DND-41 (cell line): ENCODE measurements around the gene HDAC4.
A peak's percentile ranks its signal among the peaks of the same experiment; 100 is the strongest.

Source experiments
- ATAC-seq: fragments of 200-7000 bp; cut with Tn5 transposase; 3 replicates; pipeline ENCODE4 v1.9.1; 2021; ENCODE audit warnings: low read depth; ENCODE audit not compliant: insufficient read depth
- DNase-seq: peaks from one replicate; pipeline ENCODE4 v3.0.0-alpha.2; 2020
- H2AFZ ChIP-seq: 2 replicates; pipeline ENCODE4 v1.6.0; 2012; ENCODE audit warnings: low read depth, low read length
- H3K27ac ChIP-seq: 2 replicates; pipeline ENCODE4 v1.5.1; 2012; ENCODE audit warnings: low read length, inconsistent platforms
- H3K27me3 ChIP-seq: fragments of 200-600 bp; sonication (generic); 2 replicates; pipeline ENCODE4 v1.6.0; 2012; ENCODE audit warnings: low read length, mild to moderate bottlenecking, inconsistent platforms; ENCODE audit not compliant: insufficient read depth, poor library complexity
- H3K36me3 ChIP-seq: 2 replicates; pipeline ENCODE4 v1.5.1; 2012; ENCODE audit warnings: low read length, inconsistent platforms; ENCODE audit not compliant: insufficient read depth
- H3K4me1 ChIP-seq: 2 replicates; pipeline ENCODE4 v1.5.1; 2012; ENCODE audit warnings: mild to moderate bottlenecking, low read length; ENCODE audit not compliant: insufficient read depth
- H3K4me2 ChIP-seq: 2 replicates; pipeline ENCODE4 v1.6.0; 2012; ENCODE audit warnings: mild to moderate bottlenecking, moderate library complexity, low read length, inconsistent platforms; ENCODE audit not compliant: insufficient read depth
- H3K4me3 ChIP-seq, 2 experiments: fragments of 200-600 bp in 1 of 2; shearing (Covaris generic) in 1 of 2; 2 replicates each; pipeline ENCODE4 v1.5.1; 2012 to 2016; ENCODE audit warnings: inconsistent platforms in 2 of 2, low read length in 2 of 2, mild to moderate bottlenecking in 2 of 2, low read depth in 1 of 2, moderate library complexity in 1 of 2
- H3K79me2 ChIP-seq: 2 replicates; pipeline ENCODE4 v1.6.0; 2012; ENCODE audit warnings: low read length, inconsistent platforms; ENCODE audit not compliant: insufficient read depth
- H3K9ac ChIP-seq: 2 replicates; pipeline ENCODE4 v1.6.0; 2012; ENCODE audit warnings: low read depth, mild to moderate bottlenecking, inconsistent platforms, low read length, moderate library complexity
- H3K9me3 ChIP-seq: 2 replicates; pipeline ENCODE4 v1.5.1; 2012; ENCODE audit warnings: low read length, moderate library complexity, mild to moderate bottlenecking, inconsistent platforms; ENCODE audit not compliant: insufficient read depth, severe bottlenecking
- H4K20me1 ChIP-seq: 2 replicates; pipeline ENCODE4 v1.6.0; 2012; ENCODE audit warnings: low read length; ENCODE audit not compliant: insufficient read depth
- CTCF ChIP-seq: IDR thresholded peaks from 2 replicates; pipeline ENCODE4 v1.5.1; 2012; ENCODE audit warnings: borderline replicate concordance, low read length, moderate library complexity, mild to moderate bottlenecking; ENCODE audit not compliant: poor library complexity, severe bottlenecking; ENCODE audit errors: extremely low read depth
- EZH2 ChIP-seq: IDR thresholded peaks from 3 replicates; pipeline ENCODE4 v1.6.1; 2012; ENCODE audit warnings: borderline replicate concordance, low read depth, mild to moderate bottlenecking, moderate library complexity, low read length, inconsistent platforms; ENCODE audit not compliant: severe bottlenecking

Gene HDAC4

GRCh38 chr2:239285071-239285931 is 115.5 kb downstream of the HDAC4 start:
- Histone ChIP-seq H3K4me1 (peaks cover 91% of the 10 kb centered on the region), H3K27ac (peak overlapping the region; percentile 60), H3K27me3 (no peaks in the 10 kb centered on the region), H3K4me2 (peak overlapping the region; percentile 19; the same call in 1 of the 2 replicates), H3K4me3 (no peak overlapping the region), H2AFZ (no peak overlapping the region), H3K9ac (no peak overlapping the region), H3K9me3 (no peaks in the 10 kb centered on the region), H4K20me1 (peaks cover 92% of the 10 kb centered on the region), H3K36me3 (peaks cover 90% of the 10 kb centered on the region), H3K79me2 (peaks cover 100% of the 10 kb centered on the region)
- DNase-seq (peak; percentile 52), ATAC-seq (peak; percentile 39)
- no peak for TF ChIP-seq EZH2
- TF ChIP-seq CTCF = no peak

GRCh38 chr2:239283961-239284795 is 116.6 kb downstream of the HDAC4 start:
- ATAC-seq = no peak
- no peak overlapping the region for H3K4me3 ChIP-seq
- peaks cover 95% of the 10 kb centered on the region for H4K20me1 ChIP-seq
- peaks cover 91% of the 10 kb centered on the region for H3K4me1 ChIP-seq
- no peak overlapping the region for H2AFZ ChIP-seq
- H3K9me3 ChIP-seq = no peaks in the 10 kb centered on the region
- H3K36me3 ChIP-seq = peaks cover 96% of the 10 kb centered on the region
- H3K9ac ChIP-seq = no peak overlapping the region
- no peak for DNase-seq
- TF ChIP-seq EZH2 = no peak
- no peak for TF ChIP-seq CTCF
- peak overlapping the region; percentile 39 for H3K27ac ChIP-seq
- no peaks in the 10 kb centered on the region for H3K27me3 ChIP-seq
- peaks cover 100% of the 10 kb centered on the region for H3K79me2 ChIP-seq
- H3K4me2 ChIP-seq = peak overlapping the region; percentile 28; the same call in 1 of the 2 replicates

- Histone ChIP-seq H4K20me1 (peaks cover 96% of the 10 kb centered on the region), H3K79me2 (peaks cover 100% of the 10 kb centered on the region), H3K9ac (no peak overlapping the region), H3K27me3 (no peaks in the 10 kb centered on the region), H3K9me3 (no peaks in the 10 kb centered on the region), H3K27ac (peak overlapping the region; percentile 59; the same call in 1 of the 2 replicates), H3K4me3 (no peak overlapping the region), H3K4me2 (peak overlapping the region; percentile 28; the same call in 1 of the 2 replicates), H3K36me3 (peaks cover 96% of the 10 kb centered on the region), H3K4me1 (peaks cover 91% of the 10 kb centered on the region), H2AFZ (no peak overlapping the region)
- TF ChIP-seq CTCF (no peak), EZH2 (no peak)
- no peak for DNase-seq
- ATAC-seq = no peak
Observed at GRCh38 chr2:239283288-239283945, 117.4 kb downstream of the HDAC4 start.
